ENCODE measurements around the gene PFN3. TPM values are rescaled to one million over a fixed set of nuclear protein-coding genes. Genes with fewer than 3 reads are reported as not detected.

PFN3 gene
- total RNA-seq, 1 donor from 2014 or later = not detected

DNA sequence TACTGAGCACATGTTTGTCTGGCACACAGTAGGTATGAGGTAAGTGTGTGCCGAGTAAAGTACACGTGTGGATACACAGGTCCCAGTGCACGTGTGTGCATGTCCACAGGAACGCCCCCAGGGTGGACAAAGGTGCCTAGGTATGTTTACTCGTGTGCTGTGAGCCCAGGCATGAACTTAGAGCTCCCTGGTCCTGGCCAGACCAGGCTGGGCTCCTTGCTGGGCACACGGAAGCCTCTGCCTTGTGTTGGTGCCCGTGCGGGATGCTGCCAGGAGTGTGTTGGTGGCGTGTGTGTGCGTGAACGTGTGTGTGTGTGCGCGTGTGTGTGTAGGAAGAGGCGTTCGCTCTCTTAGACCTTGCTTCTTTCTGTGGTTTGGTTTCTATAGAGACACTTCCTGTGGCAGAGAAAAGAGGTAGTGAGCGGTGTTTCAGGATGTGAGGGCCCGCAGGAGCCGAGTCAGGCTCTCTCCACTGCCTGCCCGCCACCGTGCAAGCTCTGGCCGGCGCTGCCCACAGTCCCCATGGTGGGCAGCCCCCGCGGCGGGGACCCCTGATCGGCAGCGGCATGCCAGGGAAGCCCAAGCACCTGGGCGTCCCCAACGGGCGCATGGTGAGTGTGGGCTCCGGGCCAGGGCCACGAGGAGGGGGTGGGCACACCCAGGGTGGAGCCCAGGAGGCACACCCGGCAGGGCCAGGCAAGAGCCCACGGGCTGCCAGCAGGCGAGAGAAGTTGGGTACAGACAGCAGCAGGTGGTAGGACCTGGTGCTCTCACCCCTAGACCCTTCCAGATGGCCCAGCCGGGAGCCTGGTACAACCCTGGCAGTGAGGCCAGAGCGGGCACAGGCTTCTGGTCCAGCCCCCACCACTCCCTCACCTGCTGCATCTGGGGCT, 42.8 kb downstream of the PFN3 start, which contains the start of gene RGS14:
RGS14 (plus strand) TSS at position 466 of the 893 bp plus-strand sequence; CDS start at position 567, 101 bp downstream.
- intact Hi-C loops (cut with DNase I) = no loop called here
- peak; percentile 62 for ATAC-seq
- peak; percentile 81 for DNase-seq (ENCODE audit: missing footprints)

DNA sequence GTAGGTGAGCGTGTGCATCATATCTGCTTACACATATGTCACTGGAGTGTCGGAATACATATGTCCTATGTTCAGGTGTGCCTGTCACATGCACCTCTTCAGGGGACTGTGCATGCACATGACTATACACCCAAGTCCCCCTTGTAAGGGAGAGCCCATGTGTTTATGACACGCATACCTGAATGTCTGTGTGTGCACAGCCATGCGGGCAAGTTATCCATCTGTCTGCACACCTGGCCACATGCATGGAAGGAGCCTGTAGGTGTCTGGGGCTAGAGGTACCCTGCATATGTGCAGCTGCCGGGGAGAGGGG, 43.4 kb downstream of the PFN3 start:
- intact Hi-C loops (cut with DNase I) = no loop called here
- ATAC-seq = no peak
- DNase-seq (ENCODE audit: missing footprints) = no peak

DNA sequence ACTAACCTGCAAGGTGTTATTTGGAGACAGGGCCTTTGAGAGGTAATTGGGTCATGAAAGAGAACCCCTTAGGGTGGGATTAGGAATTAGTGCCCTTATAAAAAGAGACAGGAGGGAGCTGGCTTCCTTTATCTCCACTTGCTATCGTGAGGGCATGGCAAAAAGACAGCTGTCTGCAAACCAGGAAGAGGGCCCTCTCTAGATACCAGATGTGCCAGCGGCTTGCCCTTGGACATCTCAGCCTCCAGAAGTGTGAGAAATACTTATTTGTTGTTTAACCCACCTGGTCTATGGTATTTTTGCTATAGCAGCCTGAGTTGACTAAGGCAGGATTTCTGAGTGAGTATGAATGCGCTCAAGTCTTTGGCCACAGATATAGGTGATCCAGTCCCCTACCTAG, 43.7 kb downstream of the PFN3 start:
- DNase-seq (ENCODE audit: missing footprints) = no peak
- intact Hi-C loops (cut with DNase I) = no loop called here

DNA sequence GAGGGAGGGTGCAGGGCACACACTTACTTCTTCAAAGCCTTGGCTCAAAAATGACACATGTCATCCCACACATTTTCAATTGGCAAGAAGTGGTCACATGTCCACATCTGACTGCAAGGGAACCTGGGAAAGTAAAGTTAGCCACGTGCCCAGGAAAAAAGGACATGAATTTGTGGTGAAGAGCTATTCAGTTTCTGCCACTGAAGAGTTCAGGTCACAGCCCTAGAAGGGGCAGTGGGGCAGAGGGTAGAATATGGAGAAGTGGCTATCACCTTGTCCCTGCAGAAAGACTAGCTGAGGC, 44.6 kb downstream of the PFN3 start:
- DNase-seq (ENCODE audit: missing footprints) (no peak), ATAC-seq (no peak)
- intact Hi-C loops (cut with DNase I) = no loop called here

More for the DNA sequence above, 43.7 kb downstream of the PFN3 start:
- no peak for ATAC-seq

DNA sequence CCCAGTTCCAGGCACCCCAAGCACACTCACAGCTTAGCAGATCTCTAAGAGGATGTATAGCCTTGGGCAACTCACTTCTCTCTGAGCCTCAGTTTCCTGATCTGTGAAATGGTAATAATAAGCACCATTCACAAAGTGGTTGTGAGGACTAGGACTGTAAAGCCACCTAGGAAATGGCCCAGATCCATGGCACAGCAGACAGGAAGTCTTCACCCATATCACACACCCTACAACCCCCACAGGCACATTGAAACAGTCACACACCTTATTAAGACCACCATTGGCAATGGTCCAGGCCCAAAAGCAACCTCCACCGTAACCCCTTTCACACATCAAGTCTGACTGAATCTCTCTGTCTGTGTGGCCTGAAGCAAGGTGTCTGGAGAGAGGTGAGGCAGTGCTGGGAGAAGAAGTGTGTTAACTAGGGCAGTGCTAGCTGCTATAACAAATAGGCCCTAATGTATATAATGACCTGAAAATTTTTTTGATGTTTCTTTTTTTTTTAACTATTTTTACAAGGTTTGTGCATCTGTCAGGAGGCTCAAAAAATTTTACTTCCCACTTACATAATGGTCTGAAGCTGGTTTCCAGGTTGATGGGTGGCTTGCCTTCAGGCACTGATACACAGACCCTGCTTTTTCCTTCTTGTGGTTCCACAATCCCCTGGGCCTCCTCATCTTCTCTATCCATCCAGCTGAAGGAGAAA, 45.1 kb downstream of the PFN3 start:
- ATAC-seq (no peak), DNase-seq (ENCODE audit: missing footprints) (no peak)
- intact Hi-C loops (cut with DNase I) = no loop called here

DNA sequence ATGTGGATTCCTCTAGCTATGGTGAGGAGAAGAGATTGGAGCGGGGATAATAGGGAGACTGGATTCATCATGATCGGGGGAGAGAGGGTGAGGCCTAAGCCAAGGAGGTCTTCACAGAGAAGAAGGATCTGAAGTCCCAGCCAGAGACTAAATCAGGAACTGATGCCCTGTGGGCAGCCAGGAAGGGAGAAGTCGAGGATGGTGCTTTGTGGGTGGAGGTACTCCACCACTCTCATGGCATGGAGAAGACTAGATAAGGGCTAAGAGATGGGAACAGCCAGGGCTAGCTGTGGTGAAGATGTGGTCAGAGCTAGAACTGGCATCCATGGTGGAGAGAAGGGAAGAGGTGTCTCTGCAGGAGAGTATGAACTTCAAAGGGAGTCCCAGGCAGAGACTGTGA, 45.8 kb downstream of the PFN3 start:
- ATAC-seq (no peak), DNase-seq (ENCODE audit: missing footprints) (no peak)
- intact Hi-C loops (cut with DNase I) = no loop called here

DNA sequence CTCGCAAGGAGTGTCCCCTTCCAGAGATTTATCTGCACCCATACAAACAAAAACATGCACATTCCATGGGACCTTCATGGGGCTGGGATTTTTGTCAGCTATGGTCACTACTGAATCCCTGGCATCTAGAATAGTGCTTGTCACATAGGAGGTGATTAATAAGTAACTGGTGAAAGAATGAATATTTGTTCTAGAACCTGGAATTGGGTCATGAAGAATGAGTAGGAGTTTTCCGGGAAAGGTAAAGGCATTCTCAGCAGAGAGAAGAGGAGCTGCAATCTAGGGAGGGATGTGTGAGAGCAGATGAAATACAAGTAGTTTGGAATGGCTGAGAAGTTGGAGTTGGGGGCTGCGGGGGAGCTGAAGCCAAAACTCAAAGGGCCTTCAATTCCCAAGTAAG, 46.2 kb downstream of the PFN3 start:
- DNase-seq (ENCODE audit: missing footprints) (no peak), ATAC-seq (no peak)
- intact Hi-C loops (cut with DNase I) = no loop called here

DNA sequence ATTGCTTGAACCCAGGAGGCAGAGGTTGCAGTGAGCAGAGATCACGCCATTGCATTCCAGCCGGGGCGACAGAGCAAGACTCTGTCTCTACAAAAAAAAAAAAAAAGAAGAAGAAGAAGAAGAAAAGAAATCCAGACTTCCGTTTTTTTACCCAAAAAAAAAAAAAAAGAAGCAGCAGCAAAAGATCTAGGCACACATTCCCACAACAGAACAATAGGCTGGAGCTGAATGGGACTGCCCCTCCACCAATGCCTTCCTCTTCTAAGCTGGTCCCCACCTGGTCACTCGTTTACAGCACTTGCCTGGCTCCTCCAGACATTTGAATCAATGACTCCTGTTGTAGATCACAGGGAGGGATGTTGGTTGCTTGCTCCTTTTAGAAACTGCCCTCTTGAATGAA, 47.4 kb downstream of the PFN3 start:
- no peak for DNase-seq (ENCODE audit: missing footprints)
- intact Hi-C loops (cut with DNase I) = no loop called here
- no peak for ATAC-seq

DNA sequence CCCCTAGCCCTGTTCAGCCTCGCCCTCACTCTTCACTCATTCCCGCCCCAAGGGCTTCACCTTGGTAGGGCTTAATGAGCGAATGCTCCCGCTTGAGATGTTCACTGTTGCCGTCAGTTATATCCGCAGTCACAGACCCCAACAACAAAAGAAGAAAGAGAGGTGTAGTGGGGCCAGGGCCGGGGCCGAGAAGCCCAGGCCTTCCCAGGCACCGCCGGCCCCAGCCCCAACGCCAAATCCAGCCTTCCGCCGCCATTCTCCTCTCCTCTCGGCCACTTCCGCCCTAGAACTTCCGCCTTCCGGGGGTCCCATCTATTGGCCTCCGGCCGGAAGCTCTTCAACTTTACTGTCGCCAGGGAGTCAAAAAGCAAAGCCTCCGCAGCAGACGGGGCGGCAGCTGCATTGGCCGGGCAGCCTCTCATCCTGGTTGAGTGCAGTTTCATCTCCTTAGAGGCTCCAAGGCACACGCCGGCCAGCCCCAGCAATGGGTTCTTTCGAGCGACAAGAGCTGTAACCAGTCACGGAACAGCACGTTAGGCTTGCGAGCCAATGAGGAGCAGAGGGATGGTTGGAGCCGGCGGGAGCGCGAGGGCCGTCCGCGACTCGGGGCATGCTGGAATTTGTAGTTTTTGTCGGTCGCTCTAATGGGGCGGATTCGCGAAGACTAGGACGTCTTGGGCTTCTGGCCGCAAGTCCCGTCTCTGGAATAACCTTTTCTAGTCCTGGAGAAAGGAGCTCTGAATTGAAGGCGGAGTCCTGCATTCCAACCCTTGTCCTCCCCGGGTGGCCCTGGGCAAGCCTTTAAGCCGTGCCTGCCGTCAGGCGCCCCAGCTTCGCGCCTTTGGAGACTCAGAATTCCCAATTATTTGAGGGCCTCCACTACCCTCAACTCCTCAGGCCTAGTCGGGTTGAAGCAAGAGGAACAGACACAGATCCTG, 48.8 kb downstream of the PFN3 start, which contains the start of gene LMAN2:
LMAN2 (minus strand) TSS at position 277 of the 938 bp plus-strand sequence; CDS start at position 256, 21 bp downstream.
- DNase-seq (ENCODE audit: missing footprints) (peak; percentile 95), ATAC-seq (peak; percentile 98)
- intact Hi-C loops (cut with DNase I) = no loop called here

DNA sequence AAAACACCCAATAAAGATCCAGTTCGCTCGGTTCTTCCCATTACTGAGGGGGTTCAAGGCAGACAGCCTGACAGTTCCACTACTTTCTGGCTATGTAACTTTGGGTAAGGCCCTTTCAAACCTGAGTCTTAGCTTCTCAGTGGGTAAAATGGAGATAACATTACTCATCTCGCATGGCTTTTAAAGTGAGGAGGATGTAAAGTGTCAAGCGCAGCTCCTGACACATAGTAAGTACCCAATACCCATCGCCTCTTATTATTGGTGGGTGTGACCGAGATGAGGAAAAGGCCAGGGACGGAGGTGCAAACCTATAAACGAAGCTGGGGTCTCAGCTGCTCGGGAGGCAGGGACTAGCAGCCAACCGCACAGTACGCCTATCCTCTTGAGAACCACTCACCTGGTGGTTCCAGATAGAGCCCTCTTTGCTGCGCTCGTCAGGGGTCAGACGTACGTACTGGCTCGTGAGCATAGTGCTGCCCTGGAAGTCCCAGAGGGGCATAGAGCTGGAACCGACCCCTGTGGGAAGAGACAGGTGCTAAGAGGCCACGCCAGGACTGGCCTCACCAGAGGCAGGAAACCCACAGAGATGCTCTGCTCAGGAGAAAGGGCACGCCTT, 49.6 kb downstream of the PFN3 start:
- intact Hi-C loops (cut with DNase I) = no loop called here
- DNase-seq (ENCODE audit: missing footprints) = no peak
- ATAC-seq = no peak

Other genes with a start within 250 kb of the PFN3 start
- gene RAB24, start 96.9 kb downstream of the PFN3 start, total RNA-seq = 18.9 TPM
- gene PRELID1, start 96.9 kb downstream of the PFN3 start, total RNA-seq = 34.1 TPM
- 2.0 TPM for gene MXD3, start 88.8 kb downstream of the PFN3 start, total RNA-seq
- gene LMAN2, start 49.0 kb downstream of the PFN3 start, total RNA-seq = 72.3 TPM
- gene RGS14, start 42.7 kb downstream of the PFN3 start, total RNA-seq = 3.9 TPM
- gene SLC34A1, start 16.2 kb downstream of the PFN3 start, total RNA-seq = not detected
- gene F12, start 8.9 kb upstream of the PFN3 start, total RNA-seq = not detected
- gene GRK6, start 26.0 kb upstream of the PFN3 start, total RNA-seq = 18.1 TPM
- 1.4 TPM for gene PRR7, start 46.2 kb upstream of the PFN3 start, total RNA-seq
- 32.2 TPM for gene DBN1, start 73.0 kb upstream of the PFN3 start, total RNA-seq
- 43.1 TPM for gene PDLIM7, start 96.9 kb upstream of the PFN3 start, total RNA-seq
- gene DOK3, start 109.2 kb upstream of the PFN3 start, total RNA-seq = 4.4 TPM
- gene DDX41, start 116.3 kb upstream of the PFN3 start, total RNA-seq = 30.1 TPM
- gene FAM193B, start 153.9 kb upstream of the PFN3 start, total RNA-seq = 29.5 TPM
- gene TMED9, start 191.5 kb upstream of the PFN3 start, total RNA-seq = 75.3 TPM
- 13.2 TPM for gene B4GALT7, start 199.5 kb upstream of the PFN3 start, total RNA-seq